ENCODE measurements around the gene ECHS1. TPM values are rescaled to one million over a fixed set of nuclear protein-coding genes. Genes with fewer than 3 reads are reported as not detected.

The ECHS1 gene
- total RNA-seq, 1 donor from 2014 or later, result 127 TPM

GRCh38 chr10:133355266-133355665, 17.9 kb downstream of the ECHS1 start:
- Histone ChIP-seq H3K4me3 (ENCODE audit: low read depth, low read length) (no peak overlapping the region), H3K36me3 (ENCODE audit: control insufficient read depth, insufficient read depth, low read length) (no peaks in the 10 kb centered on the region), H3K27me3 (ENCODE audit: control insufficient read depth, insufficient read depth, low read length) (peaks cover 4% of the 10 kb centered on the region)
- TF ChIP-seq, protein P1, sequence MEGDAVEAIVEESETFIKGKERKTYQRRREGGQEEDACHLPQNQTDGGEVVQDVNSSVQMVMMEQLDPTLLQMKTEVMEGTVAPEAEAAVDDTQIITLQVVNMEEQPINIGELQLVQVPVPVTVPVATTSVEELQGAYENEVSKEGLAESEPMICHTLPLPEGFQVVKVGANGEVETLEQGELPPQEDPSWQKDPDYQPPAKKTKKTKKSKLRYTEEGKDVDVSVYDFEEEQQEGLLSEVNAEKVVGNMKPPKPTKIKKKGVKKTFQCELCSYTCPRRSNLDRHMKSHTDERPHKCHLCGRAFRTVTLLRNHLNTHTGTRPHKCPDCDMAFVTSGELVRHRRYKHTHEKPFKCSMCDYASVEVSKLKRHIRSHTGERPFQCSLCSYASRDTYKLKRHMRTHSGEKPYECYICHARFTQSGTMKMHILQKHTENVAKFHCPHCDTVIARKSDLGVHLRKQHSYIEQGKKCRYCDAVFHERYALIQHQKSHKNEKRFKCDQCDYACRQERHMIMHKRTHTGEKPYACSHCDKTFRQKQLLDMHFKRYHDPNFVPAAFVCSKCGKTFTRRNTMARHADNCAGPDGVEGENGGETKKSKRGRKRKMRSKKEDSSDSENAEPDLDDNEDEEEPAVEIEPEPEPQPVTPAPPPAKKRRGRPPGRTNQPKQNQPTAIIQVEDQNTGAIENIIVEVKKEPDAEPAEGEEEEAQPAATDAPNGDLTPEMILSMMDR (IDR thresholded peaks at IDR 0.05; ENCODE audit: insufficient read depth, low read length, poor library complexity, severe bottlenecking), result no peak
- DNase-seq (ENCODE audit: low read depth), result no peak

DNA sequence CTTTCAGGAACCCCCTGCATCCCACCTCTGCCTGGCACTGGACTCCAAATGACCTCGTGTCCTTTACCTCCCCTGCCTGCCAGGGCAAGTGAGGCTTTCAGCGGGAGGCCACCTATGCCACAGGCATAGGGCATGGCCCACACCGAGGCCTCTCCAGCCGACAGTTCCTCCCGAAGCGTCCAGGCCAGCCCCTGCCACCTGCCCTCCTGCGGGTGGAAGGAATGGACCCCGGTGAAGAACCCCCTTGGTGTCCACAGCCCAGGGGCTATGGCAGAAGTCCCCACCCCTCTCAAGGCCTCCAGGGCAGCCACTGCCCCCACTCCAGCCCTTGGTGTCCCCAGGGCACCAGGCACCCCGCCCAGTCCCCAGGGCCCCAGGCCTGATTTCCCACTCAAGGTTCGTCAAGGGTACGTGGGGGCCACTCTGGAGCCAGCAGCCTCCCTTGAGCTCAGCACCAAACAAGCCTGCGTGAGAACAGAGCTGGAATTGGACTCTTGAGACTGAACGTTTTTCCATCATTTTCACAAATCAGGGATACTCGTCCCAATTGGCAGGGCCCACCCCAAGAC, 18.4 kb downstream of the ECHS1 start:
- peaks cover 4% of the 10 kb centered on the region for H3K27me3 ChIP-seq (ENCODE audit: control insufficient read depth, insufficient read depth, low read length)
- DNase-seq (ENCODE audit: low read depth), result no peak
- TF ChIP-seq, protein P1 (IDR thresholded peaks at IDR 0.05; ENCODE audit: insufficient read depth, low read length, poor library complexity, severe bottlenecking), result no peak
- no peak overlapping the region for H3K4me3 ChIP-seq (ENCODE audit: low read depth, low read length)
- H3K36me3 ChIP-seq (ENCODE audit: control insufficient read depth, insufficient read depth, low read length), result no peaks in the 10 kb centered on the region

DNA sequence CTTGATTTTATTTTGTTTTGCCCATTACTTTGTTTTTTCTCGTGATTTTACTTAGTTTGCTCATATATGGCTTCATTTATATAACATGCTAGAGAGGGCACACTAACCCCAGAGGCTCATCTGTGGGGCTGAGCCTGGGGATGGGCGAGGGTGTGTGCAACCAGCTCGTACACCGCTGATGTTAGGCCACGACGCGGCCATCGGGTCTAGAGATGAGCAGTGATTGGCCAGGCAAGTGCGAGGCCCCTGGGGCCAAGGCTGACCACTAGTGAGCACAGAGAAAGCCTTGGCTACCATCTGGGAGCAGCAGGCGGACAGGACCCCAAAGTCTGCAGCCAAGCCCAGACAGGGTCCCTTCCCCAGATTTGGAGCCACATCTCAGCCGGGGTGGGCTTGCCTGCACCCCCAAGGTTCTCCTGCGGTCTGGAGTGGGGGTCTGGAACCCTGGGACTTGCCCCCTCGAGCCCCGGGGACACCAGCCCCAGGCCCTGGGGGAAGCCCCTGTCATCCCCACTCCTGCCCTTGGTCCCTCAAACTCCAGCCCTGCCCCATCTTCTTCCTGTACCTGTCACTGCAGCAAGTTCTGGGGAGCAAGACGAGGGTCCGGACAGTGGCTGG, 19.1 kb downstream of the ECHS1 start:
- no peak for DNase-seq (ENCODE audit: low read depth)
- Histone ChIP-seq H3K4me3 (ENCODE audit: low read depth, low read length) (no peak overlapping the region), H3K36me3 (ENCODE audit: control insufficient read depth, insufficient read depth, low read length) (no peaks in the 10 kb centered on the region), H3K27me3 (ENCODE audit: control insufficient read depth, insufficient read depth, low read length) (peaks cover 6% of the 10 kb centered on the region)
- TF ChIP-seq, protein P1 (IDR thresholded peaks at IDR 0.05; ENCODE audit: insufficient read depth, low read length, poor library complexity, severe bottlenecking), result no peak

DNA sequence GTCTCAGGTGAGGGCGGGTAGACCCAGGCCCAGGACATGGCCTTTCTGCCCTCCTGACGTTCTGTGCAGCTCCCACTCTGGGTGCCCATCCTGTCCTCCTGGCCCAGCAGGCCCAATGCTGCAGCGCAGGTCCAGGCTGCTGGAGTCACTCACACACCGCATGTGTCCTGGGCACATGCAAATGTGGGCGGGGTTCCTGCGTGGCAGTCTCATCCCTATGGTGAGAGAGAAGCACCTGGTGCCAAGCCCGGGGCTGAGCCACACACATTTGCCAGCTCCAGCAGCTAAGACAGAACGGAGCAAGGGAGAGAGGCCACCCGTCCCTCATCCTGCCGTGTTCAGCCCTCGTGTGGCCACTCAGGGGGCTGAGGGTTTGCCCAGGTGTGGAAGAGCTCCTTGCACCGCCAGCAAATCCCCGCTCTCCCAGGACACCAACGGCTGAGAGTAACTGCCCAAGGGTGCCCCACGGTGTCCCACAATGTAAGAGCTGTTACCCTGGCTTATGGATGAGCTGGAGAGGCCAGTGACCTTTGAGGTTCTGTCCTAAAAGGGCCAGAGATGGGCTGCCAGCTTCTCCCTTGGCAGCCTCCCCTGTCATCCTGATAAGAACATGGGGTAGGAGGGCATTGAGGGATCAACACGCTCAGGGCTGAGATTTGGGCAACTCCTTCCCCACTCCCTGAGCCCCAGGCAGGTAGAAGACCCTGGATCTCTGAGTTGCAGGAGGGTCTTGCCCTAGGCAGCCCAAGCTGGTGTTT, 19.8 kb downstream of the ECHS1 start:
- DNase-seq (ENCODE audit: low read depth), result no peak
- TF ChIP-seq, protein P1 (IDR thresholded peaks at IDR 0.05; ENCODE audit: insufficient read depth, low read length, poor library complexity, severe bottlenecking), result no peak
- Histone ChIP-seq H3K4me3 (ENCODE audit: low read depth, low read length) (no peak overlapping the region), H3K27me3 (ENCODE audit: control insufficient read depth, insufficient read depth, low read length) (peaks cover 6% of the 10 kb centered on the region), H3K36me3 (ENCODE audit: control insufficient read depth, insufficient read depth, low read length) (no peaks in the 10 kb centered on the region)

- TF ChIP-seq, protein P1 (IDR thresholded peaks at IDR 0.05; ENCODE audit: insufficient read depth, low read length, poor library complexity, severe bottlenecking), result no peak
- peaks cover 18% of the 10 kb centered on the region for H3K27me3 ChIP-seq (ENCODE audit: control insufficient read depth, insufficient read depth, low read length)
- H3K4me3 ChIP-seq (ENCODE audit: low read depth, low read length), result no peak overlapping the region
- DNase-seq (ENCODE audit: low read depth), result no peak
- H3K36me3 ChIP-seq (ENCODE audit: control insufficient read depth, insufficient read depth, low read length), result no peaks in the 10 kb centered on the region
These were observed 21.5 kb downstream of the ECHS1 start for GRCh38 chr10:133351408-133352318.

Data from kidney epithelial cell (primary cell).